SK-MEL-5 (cell line): ENCODE data around the gene FAM98C. TPM values are rescaled to one million over a fixed set of nuclear protein-coding genes. Genes with fewer than 3 reads are reported as not detected.
A peak's percentile ranks its signal among the peaks of the same experiment; 100 is the strongest.
"Not testable (repeated sequence)": the region's sequence is repeated elsewhere in the genome, so short reads cannot be mapped to it uniquely, and the experiment has no call there.

Source experiments
- DNase-seq: peaks from one replicate; pipeline ENCODE4 v3.0.0-alpha.2; 2016; ENCODE audit warnings: low read depth, low spot score
- in situ Hi-C: cut with HindIII; loops from 2 replicates; pipeline ENCODE4 v1.10.0; 2016; ENCODE audit warnings: low sequenced_read_pairs, high pct_unique_total_duplicates, low pct_unique_long_range_greater_than_20kb
- total RNA-seq: library from RNA; depleted of rRNA; stranded (reverse); fragments of >200 nt; shearing (Covaris generic); gene quantifications from 2 replicates; pipeline ENCODE4 v1.2.3, GENCODE V29; 2014

The FAM98C gene
- total RNA-seq, 1 experiment from 2014 or later, result 6.9 TPM

GRCh38 chr19:38412961-38413360 lies 10.1 kb downstream of the FAM98C start:
- in situ Hi-C loops, result no loop called here
- no peak for DNase-seq

- in situ Hi-C loops, result no loop called here
Observed at GRCh38 chr19:38413416-38413815, 10.5 kb downstream of the FAM98C start.

GRCh38 chr19:38417146-38417543 lies 14.3 kb downstream of the FAM98C start:
- DNase-seq, result no peak
- in situ Hi-C loops, result no loop called here

More at GRCh38 chr19:38413416-38413815, 10.5 kb downstream of the FAM98C start:
- no peak for DNase-seq

- peak; percentile 66 for DNase-seq
- in situ Hi-C loops, result no loop called here
Observed at GRCh38 chr19:38417544-38418506, 14.9 kb downstream of the FAM98C start.

GRCh38 chr19:38420935-38421334 lies 18.0 kb downstream of the FAM98C start:
- in situ Hi-C loops, result no loop called here
- no peak for DNase-seq

- in situ Hi-C loops, result no loop called here
- DNase-seq, result no peak
Observed at GRCh38 chr19:38421856-38422255, 19.0 kb downstream of the FAM98C start.

- in situ Hi-C loops, result no loop called here
- DNase-seq, result no peak
Observed at GRCh38 chr19:38422438-38422837, 19.5 kb downstream of the FAM98C start.

GRCh38 chr19:38424272-38424671 lies 21.4 kb downstream of the FAM98C start:
- in situ Hi-C loops, result no loop called here
- DNase-seq, result no peak

GRCh38 chr19:38425222-38425809 lies 22.4 kb downstream of the FAM98C start:
- in situ Hi-C loops, result no loop called here
- DNase-seq, result no peak

GRCh38 chr19:38425810-38426466 lies 23.0 kb downstream of the FAM98C start, which contains the start of gene RASGRP4:
RASGRP4 (minus strand) TSS chr19:38426219; CDS start chr19:38426091, 128 bp downstream.
- no peak for DNase-seq
- in situ Hi-C loops, result no loop called here

- DNase-seq, in situ Hi-C loops: not testable (repeated sequence)
Observed at GRCh38 chr19:38427035-38427677, 24.3 kb downstream of the FAM98C start.

- in situ Hi-C loops, result no loop called here
- no peak for DNase-seq
Observed at GRCh38 chr19:38429055-38429810, 26.3 kb downstream of the FAM98C start.

- in situ Hi-C loops, result no loop called here
- no peak for DNase-seq
Observed at GRCh38 chr19:38429811-38430156, 26.9 kb downstream of the FAM98C start.

GRCh38 chr19:38430931-38431330 lies 28.0 kb downstream of the FAM98C start:
- in situ Hi-C loops, result no loop called here
- DNase-seq, result no peak

- in situ Hi-C loops, result no loop called here
- peak; percentile 45 for DNase-seq
Observed at GRCh38 chr19:38433268-38433733, 30.4 kb downstream of the FAM98C start, which contains the start of gene RYR1. RYR1 (plus strand) TSS chr19:38433691; CDS start chr19:38433830, 139 bp downstream.

- no peak for DNase-seq
- in situ Hi-C loops, result no loop called here
Observed at GRCh38 chr19:38434549-38435051, 31.7 kb downstream of the FAM98C start.

GRCh38 chr19:38437295-38437694 lies 34.4 kb downstream of the FAM98C start:
- no peak for DNase-seq
- in situ Hi-C loops, result no loop called here
